Breast epithelium (tissue), 3 donors: ENCODE measurements around the gene CDK5RAP3.

ENCODE experiments used
- POLR2A ChIP-seq: fragments of 450-650 bp; IDR thresholded peaks from one replicate; pipeline ENCODE4 v1.6.1; 2016; ENCODE audit warnings: antibody characterized with exemption, mild to moderate bottlenecking, moderate library complexity
- POLR2AphosphoS5 ChIP-seq, 3 donors: sonication (generic); formaldehyde crosslinking; IDR thresholded peaks; one replicate each; pipeline ENCODE4 v1.6.1; 2017; ENCODE audit warnings: antibody characterized with exemption in 3 of 3
- TF ChIP-seq, protein P1 (sequence below), 3 donors: fragments of 450-650 bp; IDR thresholded peaks; one replicate each; pipeline ENCODE4 v1.5.1; 2016 to 2017; ENCODE audit warnings: antibody characterized with exemption in 3 of 3, mild to moderate bottlenecking in 3 of 3, moderate library complexity in 3 of 3

DNA sequence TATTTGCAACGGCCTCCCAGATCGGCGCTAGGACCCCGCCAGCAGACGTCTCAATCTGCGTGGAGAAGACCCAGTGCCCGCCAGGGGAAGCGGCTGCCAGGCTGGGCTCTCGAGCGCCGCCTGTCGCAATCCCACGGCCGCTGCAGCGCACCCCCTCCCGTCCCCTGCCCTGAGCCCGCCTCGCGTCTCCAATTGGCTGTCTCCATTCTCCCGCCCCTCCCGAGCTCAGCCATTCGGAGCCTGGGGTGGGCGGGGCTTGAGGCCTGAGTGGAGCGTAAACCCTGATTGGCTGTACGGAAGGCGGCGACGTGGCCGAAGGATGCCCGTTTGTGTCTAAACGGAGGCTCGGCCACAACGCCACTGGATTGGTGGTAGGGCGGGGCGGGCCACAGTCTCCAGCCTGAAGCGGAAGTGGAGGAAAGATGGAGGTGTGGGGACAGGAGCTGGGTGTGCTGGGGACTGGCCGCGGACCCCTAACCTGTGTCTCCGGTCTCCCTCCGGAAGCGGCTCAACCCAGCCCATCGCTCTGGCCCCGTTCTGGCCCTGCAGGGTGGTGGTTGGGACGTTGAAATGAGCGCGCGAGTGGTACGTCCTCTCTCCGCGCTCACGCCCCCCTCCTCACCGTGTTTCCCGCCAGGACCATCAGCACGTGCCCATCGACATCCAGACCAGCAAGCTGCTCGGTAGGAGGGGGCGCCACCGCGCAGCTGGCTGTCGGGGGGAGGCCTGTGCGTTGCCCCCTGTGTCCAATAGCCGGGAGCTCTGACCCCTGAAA is at the start of gene CDK5RAP3:
- TF ChIP-seq, protein P1, sequence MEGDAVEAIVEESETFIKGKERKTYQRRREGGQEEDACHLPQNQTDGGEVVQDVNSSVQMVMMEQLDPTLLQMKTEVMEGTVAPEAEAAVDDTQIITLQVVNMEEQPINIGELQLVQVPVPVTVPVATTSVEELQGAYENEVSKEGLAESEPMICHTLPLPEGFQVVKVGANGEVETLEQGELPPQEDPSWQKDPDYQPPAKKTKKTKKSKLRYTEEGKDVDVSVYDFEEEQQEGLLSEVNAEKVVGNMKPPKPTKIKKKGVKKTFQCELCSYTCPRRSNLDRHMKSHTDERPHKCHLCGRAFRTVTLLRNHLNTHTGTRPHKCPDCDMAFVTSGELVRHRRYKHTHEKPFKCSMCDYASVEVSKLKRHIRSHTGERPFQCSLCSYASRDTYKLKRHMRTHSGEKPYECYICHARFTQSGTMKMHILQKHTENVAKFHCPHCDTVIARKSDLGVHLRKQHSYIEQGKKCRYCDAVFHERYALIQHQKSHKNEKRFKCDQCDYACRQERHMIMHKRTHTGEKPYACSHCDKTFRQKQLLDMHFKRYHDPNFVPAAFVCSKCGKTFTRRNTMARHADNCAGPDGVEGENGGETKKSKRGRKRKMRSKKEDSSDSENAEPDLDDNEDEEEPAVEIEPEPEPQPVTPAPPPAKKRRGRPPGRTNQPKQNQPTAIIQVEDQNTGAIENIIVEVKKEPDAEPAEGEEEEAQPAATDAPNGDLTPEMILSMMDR (IDR thresholded peaks at IDR 0.05) = peak; percentile 97 to 99 (median 98)
- TF ChIP-seq POLR2A (peak; percentile 74), POLR2AphosphoS5 (IDR thresholded peaks at IDR 0.05) (peak; percentile 68 to 91 (median 75))
